Gastrocnemius medialis (tissue), 4 donors: ENCODE data around the gene RAD51B. TPM values are rescaled to one million over a fixed set of nuclear protein-coding genes. Genes with fewer than 3 reads are reported as not detected.

Source experiments
- ATAC-seq, 2 donors: fragments of 150-250 bp; one replicate each; pipeline ENCODE4 v1.9.1; 2016
- DNase-seq, 2 donors: peaks; one replicate each; pipeline ENCODE4 v3.0.0-alpha.2; 2019
- H3K27ac ChIP-seq, 4 donors: fragments of 200-600 bp; sonication (generic); 1 replicate in 1 of 4; 2 replicates in 3 of 4; pipeline ENCODE4 v1.5.1; 2016 to 2018; ENCODE audit warnings: mild to moderate bottlenecking in 2 of 4, moderate library complexity in 1 of 4
- H3K27me3 ChIP-seq, 3 donors: fragments of 200-600 bp; sonication (generic) in 2 of 3; 1 replicate in 1 of 3; 2 replicates in 2 of 3; pipeline versions ENCODE4 v1.5.1 to v1.6.0; 2016 to 2019; ENCODE audit warnings: mild to moderate bottlenecking in 1 of 3, moderate library complexity in 1 of 3
- H3K36me3 ChIP-seq, 2 donors: fragments of 200-600 bp; sonication (generic) in 1 of 2; one replicate each; pipeline ENCODE4 v1.5.1; 2017 to 2018
- H3K4me1 ChIP-seq, 2 donors: fragments of 200-600 bp; sonication (generic) in 1 of 2; one replicate each; pipeline ENCODE4 v1.5.1; 2016 to 2017; ENCODE audit warnings: mild to moderate bottlenecking in 2 of 2
- H3K4me3 ChIP-seq, 4 donors: fragments of 200-600 bp; sonication (generic) in 3 of 4; 1 replicate in 1 of 4; 2 replicates in 3 of 4; pipeline ENCODE4 v1.5.1; 2016 to 2019; ENCODE audit warnings: mild to moderate bottlenecking in 2 of 4
- H3K9me3 ChIP-seq, 3 donors: fragments of 200-600 bp; sonication (generic) in 2 of 3; 1 replicate in 1 of 3; 2 replicates in 2 of 3; pipeline ENCODE4 v1.5.1; 2016 to 2019
- CTCF ChIP-seq, 5 experiments: fragments of 450-650 bp in 3 of 5; fragments of 200-600 bp in 2 of 5; sonication (generic) in 2 of 5; IDR thresholded peaks in 4 of 5; conservative IDR thresholded peaks in 1 of 5; 1 replicate in 4 of 5; 2 replicates in 1 of 5; pipeline ENCODE4 v1.5.1; 2016 to 2019; ENCODE audit warnings: antibody characterized with exemption in 5 of 5, mild to moderate bottlenecking in 3 of 5, moderate library complexity in 3 of 5
- POLR2A ChIP-seq, 2 donors: fragments of 450-650 bp; IDR thresholded peaks; one replicate each; pipeline ENCODE4 v1.6.1; 2017; ENCODE audit warnings: antibody characterized with exemption in 2 of 2, mild to moderate bottlenecking in 2 of 2, moderate library complexity in 2 of 2
- in situ Hi-C, 4 donors: fragments of 200-750 bp; cut with MboI; loops; one replicate each; pipeline versions ENCODE4 v1.15.0 to v1.8.0; 2017; ENCODE audit warnings: low sequenced_read_pairs in 4 of 4
- intact Hi-C: fragments of 100-400 bp; cut with DNase I; formaldehyde crosslinking; loops from one replicate; pipeline ENCODE4 v1.15.1; 2023; ENCODE audit warnings: low total_unique reads
- total RNA-seq, 4 donors: library from RNA; depleted of rRNA; stranded (reverse); fragments of >200 nt; gene quantifications; one replicate each; pipeline versions ENCODE4 v1.1.0 to v1.2.3, GENCODE V29; 2016

The RAD51B gene
- total RNA-seq, 4 donors from 2014 or later: 1.6 to 3.3 (median 2.4) TPM

- no peaks in the 10 kb centered on the region for H3K9me3 ChIP-seq
- no peak for DNase-seq
- H3K4me3 ChIP-seq: no peak overlapping the region
- in situ Hi-C loops (no loop called here), intact Hi-C loops (no loop called here)
- H3K27ac ChIP-seq: no peak overlapping the region
- no peaks in the 10 kb centered on the region for H3K27me3 ChIP-seq
- no peaks in the 10 kb centered on the region for H3K36me3 ChIP-seq
- no peak for ATAC-seq
- TF ChIP-seq CTCF (IDR thresholded peaks at IDR 0.05 in 4 of 5, conservative IDR thresholded peaks at IDR 0.05 in 1 of 5): no peak
- TF ChIP-seq POLR2A (IDR thresholded peaks at IDR 0.05): no peak
- peaks cover 0 to 1% of the 10 kb centered on the region in 2 donors for H3K4me1 ChIP-seq
These were observed 541.7 kb downstream of the RAD51B start for GRCh38 chr14:68361231-68361630.

GRCh38 chr14:68362846-68363245 lies 543.3 kb downstream of the RAD51B start:
- intact Hi-C loops (no loop called here), in situ Hi-C loops (no loop called here)
- no peak for TF ChIP-seq POLR2A (IDR thresholded peaks at IDR 0.05)
- no peak for TF ChIP-seq CTCF (IDR thresholded peaks at IDR 0.05 in 4 of 5, conservative IDR thresholded peaks at IDR 0.05 in 1 of 5)
- Histone ChIP-seq H3K4me1 (peaks cover 0 to 14% of the 10 kb centered on the region in 2 donors), H3K4me3 (no peak overlapping the region), H3K27ac (no peak overlapping the region), H3K36me3 (no peaks in the 10 kb centered on the region), H3K9me3 (no peaks in the 10 kb centered on the region), H3K27me3 (no peaks in the 10 kb centered on the region)
- no peak for DNase-seq
- ATAC-seq: no peak

- Histone ChIP-seq H3K4me3 (no peak overlapping the region), H3K36me3 (no peaks in the 10 kb centered on the region), H3K4me1 (peaks cover 0 to 15% of the 10 kb centered on the region in 2 donors), H3K9me3 (no peaks in the 10 kb centered on the region), H3K27me3 (no peaks in the 10 kb centered on the region), H3K27ac (no peak overlapping the region)
- in situ Hi-C loops: no loop called here
- ATAC-seq (no peak), DNase-seq (no peak)
- TF ChIP-seq CTCF (IDR thresholded peaks at IDR 0.05 in 4 of 5, conservative IDR thresholded peaks at IDR 0.05 in 1 of 5) (no peak), POLR2A (IDR thresholded peaks at IDR 0.05) (no peak)
- intact Hi-C loops: no loop called here
These were observed 543.9 kb downstream of the RAD51B start for GRCh38 chr14:68363466-68363842.

GRCh38 chr14:68363843-68364767 lies 544.5 kb downstream of the RAD51B start:
- Histone ChIP-seq H3K4me1 (peaks cover 0 to 15% of the 10 kb centered on the region in 2 donors), H3K9me3 (no peaks in the 10 kb centered on the region), H3K27me3 (no peaks in the 10 kb centered on the region), H3K27ac (peak overlapping the region in 2 of 4 donors; percentile 8 to 22), H3K36me3 (no peaks in the 10 kb centered on the region), H3K4me3 (no peak overlapping the region)
- DNase-seq (peak; percentile 10 to 21), ATAC-seq (no peak)
- in situ Hi-C loops (no loop called here), intact Hi-C loops (no loop called here)
- TF ChIP-seq CTCF (IDR thresholded peaks at IDR 0.05 in 4 of 5, conservative IDR thresholded peaks at IDR 0.05 in 1 of 5) (no peak), POLR2A (IDR thresholded peaks at IDR 0.05) (no peak)
